HL-60 (cell line): ENCODE data around the gene FANCG.

Experiments
- POLR2AphosphoS5 ChIP-seq: IDR thresholded peaks from 2 replicates; pipeline ENCODE4 v1.6.1; 2012; ENCODE audit warnings: low read depth
- SPI1 ChIP-seq: IDR thresholded peaks from 2 replicates; pipeline ENCODE4 v1.6.1; 2012; ENCODE audit warnings: low read depth, mild to moderate bottlenecking, borderline replicate concordance
- TF ChIP-seq, protein P1 (sequence below): IDR thresholded peaks from one replicate; pipeline ENCODE4 v1.5.1; 2011; ENCODE audit warnings: low read length, control low read depth, inconsistent platforms; ENCODE audit not compliant: insufficient read depth
- TF ChIP-seq, protein P2 (sequence below): IDR thresholded peaks from 2 replicates; pipeline ENCODE4 v1.6.1; 2012; ENCODE audit warnings: low read depth; ENCODE audit not compliant: insufficient replicate concordance

DNA sequence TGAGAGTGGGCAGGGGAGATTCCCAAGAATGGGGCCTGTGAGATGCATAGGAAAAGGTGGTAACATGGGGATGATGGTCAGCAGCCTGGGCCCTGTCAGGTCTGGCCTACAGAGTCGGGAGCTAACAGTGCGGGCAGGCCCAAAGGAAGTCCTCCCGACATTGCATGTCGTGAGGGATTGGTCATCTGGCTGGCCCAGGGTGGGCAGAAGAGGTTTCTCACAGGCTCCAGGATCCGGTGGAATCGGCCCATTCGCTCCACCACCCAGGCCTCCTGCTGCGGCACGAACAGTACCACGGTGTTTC is 22.7 kb upstream of the FANCG start:
- TF ChIP-seq, protein P1, sequence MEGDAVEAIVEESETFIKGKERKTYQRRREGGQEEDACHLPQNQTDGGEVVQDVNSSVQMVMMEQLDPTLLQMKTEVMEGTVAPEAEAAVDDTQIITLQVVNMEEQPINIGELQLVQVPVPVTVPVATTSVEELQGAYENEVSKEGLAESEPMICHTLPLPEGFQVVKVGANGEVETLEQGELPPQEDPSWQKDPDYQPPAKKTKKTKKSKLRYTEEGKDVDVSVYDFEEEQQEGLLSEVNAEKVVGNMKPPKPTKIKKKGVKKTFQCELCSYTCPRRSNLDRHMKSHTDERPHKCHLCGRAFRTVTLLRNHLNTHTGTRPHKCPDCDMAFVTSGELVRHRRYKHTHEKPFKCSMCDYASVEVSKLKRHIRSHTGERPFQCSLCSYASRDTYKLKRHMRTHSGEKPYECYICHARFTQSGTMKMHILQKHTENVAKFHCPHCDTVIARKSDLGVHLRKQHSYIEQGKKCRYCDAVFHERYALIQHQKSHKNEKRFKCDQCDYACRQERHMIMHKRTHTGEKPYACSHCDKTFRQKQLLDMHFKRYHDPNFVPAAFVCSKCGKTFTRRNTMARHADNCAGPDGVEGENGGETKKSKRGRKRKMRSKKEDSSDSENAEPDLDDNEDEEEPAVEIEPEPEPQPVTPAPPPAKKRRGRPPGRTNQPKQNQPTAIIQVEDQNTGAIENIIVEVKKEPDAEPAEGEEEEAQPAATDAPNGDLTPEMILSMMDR, result no peak
- TF ChIP-seq POLR2AphosphoS5 (no peak), SPI1 (no peak)
- TF ChIP-seq, protein P2, sequence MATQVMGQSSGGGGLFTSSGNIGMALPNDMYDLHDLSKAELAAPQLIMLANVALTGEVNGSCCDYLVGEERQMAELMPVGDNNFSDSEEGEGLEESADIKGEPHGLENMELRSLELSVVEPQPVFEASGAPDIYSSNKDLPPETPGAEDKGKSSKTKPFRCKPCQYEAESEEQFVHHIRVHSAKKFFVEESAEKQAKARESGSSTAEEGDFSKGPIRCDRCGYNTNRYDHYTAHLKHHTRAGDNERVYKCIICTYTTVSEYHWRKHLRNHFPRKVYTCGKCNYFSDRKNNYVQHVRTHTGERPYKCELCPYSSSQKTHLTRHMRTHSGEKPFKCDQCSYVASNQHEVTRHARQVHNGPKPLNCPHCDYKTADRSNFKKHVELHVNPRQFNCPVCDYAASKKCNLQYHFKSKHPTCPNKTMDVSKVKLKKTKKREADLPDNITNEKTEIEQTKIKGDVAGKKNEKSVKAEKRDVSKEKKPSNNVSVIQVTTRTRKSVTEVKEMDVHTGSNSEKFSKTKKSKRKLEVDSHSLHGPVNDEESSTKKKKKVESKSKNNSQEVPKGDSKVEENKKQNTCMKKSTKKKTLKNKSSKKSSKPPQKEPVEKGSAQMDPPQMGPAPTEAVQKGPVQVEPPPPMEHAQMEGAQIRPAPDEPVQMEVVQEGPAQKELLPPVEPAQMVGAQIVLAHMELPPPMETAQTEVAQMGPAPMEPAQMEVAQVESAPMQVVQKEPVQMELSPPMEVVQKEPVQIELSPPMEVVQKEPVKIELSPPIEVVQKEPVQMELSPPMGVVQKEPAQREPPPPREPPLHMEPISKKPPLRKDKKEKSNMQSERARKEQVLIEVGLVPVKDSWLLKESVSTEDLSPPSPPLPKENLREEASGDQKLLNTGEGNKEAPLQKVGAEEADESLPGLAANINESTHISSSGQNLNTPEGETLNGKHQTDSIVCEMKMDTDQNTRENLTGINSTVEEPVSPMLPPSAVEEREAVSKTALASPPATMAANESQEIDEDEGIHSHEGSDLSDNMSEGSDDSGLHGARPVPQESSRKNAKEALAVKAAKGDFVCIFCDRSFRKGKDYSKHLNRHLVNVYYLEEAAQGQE, result no peak
